Panc1 (cell line): ENCODE measurements around the gene TERT.

Experiments
- POLR2AphosphoS5 ChIP-seq: IDR thresholded peaks from 2 replicates; pipeline ENCODE4 v1.6.1; 2012; ENCODE audit warnings: mild to moderate bottlenecking, low read depth, low read length, moderate library complexity
- SIN3A ChIP-seq: IDR thresholded peaks from 2 replicates; pipeline ENCODE4 v1.6.1; 2012; ENCODE audit warnings: low read depth, mild to moderate bottlenecking, low read length, moderate library complexity, borderline replicate concordance; ENCODE audit not compliant: insufficient read depth
- TCF7L2 ChIP-seq: IDR thresholded peaks from 2 replicates; pipeline ENCODE4 v1.6.1; 2011; ENCODE audit warnings: mild to moderate bottlenecking, low read depth, low read length, inconsistent platforms
- TF ChIP-seq, protein P1 (sequence below): fragments of 450-650 bp; IDR thresholded peaks from 2 replicates; pipeline ENCODE4 v1.5.1; 2017; ENCODE audit warnings: mild to moderate bottlenecking
- TF ChIP-seq, protein P2 (sequence below), 2 experiments: IDR thresholded peaks; 2 replicates each; pipeline ENCODE4 v1.6.1; 2011 to 2012; ENCODE audit warnings: low read depth in 2 of 2, control low read depth in 1 of 2, low read length in 1 of 2, mild to moderate bottlenecking in 1 of 2, moderate library complexity in 1 of 2; ENCODE audit not compliant: insufficient read depth in 1 of 2

DNA sequence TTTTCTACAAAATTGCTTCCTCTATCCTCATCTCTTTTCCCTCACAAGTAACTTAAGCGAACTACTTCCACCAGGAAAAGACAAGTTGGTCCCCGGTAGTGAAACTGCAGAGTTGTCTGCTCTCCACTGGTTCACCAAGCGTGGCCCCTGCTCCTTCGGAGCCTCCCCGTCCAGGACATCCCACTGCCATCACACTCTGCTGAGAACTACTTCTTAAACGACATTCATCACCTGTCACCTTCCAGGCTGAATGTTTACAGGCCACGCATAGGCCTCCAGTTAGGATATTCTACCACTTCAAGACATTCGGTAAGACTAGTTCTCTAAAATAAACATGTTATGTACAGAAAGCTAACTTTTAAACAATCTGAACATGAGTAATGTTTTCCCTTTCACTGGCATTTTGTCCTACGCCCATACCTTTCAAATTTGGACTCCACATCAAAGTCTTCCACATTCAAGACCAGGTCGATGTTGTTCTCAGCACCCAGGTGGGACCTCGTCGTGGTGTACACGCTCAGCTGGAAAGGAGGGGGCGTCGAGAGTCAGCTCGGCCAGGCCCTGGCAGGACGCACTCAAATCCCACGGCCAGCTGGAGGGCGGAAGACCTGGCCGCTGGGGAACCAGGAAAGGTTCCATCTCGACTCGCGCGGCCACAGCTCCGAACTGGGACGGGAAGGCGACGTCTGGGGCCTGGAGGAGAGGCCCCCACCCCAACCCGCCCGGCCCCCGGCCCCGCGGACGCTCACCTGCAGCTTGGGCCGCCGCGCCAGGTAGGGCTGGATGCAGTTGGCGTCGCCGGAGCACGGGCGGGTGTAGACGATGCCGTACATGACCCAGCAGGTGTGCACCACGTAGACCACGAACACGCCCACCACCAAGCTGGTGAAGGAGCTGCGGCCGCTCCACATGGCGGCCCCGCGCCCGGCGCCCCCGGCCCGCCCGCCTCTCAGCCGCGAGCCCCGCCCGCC lies 49.3 kb upstream of the TERT start:
- TF ChIP-seq, protein P1, sequence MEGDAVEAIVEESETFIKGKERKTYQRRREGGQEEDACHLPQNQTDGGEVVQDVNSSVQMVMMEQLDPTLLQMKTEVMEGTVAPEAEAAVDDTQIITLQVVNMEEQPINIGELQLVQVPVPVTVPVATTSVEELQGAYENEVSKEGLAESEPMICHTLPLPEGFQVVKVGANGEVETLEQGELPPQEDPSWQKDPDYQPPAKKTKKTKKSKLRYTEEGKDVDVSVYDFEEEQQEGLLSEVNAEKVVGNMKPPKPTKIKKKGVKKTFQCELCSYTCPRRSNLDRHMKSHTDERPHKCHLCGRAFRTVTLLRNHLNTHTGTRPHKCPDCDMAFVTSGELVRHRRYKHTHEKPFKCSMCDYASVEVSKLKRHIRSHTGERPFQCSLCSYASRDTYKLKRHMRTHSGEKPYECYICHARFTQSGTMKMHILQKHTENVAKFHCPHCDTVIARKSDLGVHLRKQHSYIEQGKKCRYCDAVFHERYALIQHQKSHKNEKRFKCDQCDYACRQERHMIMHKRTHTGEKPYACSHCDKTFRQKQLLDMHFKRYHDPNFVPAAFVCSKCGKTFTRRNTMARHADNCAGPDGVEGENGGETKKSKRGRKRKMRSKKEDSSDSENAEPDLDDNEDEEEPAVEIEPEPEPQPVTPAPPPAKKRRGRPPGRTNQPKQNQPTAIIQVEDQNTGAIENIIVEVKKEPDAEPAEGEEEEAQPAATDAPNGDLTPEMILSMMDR, result no peak
- TF ChIP-seq, protein P2, sequence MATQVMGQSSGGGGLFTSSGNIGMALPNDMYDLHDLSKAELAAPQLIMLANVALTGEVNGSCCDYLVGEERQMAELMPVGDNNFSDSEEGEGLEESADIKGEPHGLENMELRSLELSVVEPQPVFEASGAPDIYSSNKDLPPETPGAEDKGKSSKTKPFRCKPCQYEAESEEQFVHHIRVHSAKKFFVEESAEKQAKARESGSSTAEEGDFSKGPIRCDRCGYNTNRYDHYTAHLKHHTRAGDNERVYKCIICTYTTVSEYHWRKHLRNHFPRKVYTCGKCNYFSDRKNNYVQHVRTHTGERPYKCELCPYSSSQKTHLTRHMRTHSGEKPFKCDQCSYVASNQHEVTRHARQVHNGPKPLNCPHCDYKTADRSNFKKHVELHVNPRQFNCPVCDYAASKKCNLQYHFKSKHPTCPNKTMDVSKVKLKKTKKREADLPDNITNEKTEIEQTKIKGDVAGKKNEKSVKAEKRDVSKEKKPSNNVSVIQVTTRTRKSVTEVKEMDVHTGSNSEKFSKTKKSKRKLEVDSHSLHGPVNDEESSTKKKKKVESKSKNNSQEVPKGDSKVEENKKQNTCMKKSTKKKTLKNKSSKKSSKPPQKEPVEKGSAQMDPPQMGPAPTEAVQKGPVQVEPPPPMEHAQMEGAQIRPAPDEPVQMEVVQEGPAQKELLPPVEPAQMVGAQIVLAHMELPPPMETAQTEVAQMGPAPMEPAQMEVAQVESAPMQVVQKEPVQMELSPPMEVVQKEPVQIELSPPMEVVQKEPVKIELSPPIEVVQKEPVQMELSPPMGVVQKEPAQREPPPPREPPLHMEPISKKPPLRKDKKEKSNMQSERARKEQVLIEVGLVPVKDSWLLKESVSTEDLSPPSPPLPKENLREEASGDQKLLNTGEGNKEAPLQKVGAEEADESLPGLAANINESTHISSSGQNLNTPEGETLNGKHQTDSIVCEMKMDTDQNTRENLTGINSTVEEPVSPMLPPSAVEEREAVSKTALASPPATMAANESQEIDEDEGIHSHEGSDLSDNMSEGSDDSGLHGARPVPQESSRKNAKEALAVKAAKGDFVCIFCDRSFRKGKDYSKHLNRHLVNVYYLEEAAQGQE (IDR thresholded peaks at IDR 0.05; ENCODE audit: insufficient read depth in 1 of 2, low read depth in 2 of 2, low read length in 1 of 2), result no peak
- TF ChIP-seq POLR2AphosphoS5 (no peak), TCF7L2 (no peak), SIN3A (no peak)
